Measurements from ENCODE around the gene NEUROG2. TPM values are rescaled to one million over a fixed set of nuclear protein-coding genes. Genes with fewer than 3 reads are reported as not detected.
"Not testable (repeated sequence)": the region's sequence is repeated elsewhere in the genome, so short reads cannot be mapped to it uniquely, and the experiment has no call there.

Gene NEUROG2
- total and polyA plus RNA-seq, 7 donors = not detected

DNA sequence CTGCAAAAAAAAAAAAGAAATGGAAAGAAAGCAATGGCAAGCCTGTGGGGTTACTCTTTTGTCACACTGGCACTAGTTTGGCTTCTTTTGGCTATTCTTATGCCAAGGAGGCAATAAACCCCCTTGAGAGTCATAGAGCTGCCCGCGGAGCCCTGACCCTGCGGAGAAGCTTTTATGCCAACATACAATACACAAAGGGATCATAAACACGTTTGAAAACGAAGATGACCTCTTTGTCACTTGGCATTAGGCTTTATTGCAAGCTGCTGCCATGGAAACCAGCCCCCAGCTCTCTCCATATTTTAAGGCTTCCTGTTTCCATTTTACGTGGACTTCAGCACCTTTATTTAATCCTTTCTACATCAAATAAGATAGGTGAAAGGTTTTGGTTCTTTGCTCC lies 7.6 kb downstream of the NEUROG2 start:
- Histone ChIP-seq H3K4me3 (no peak overlapping the region), H3K27me3 (ENCODE audit: insufficient read depth in 3 of 3, low read length in 2 of 3) (peaks cover 11 to 92% (median 25%) of the 10 kb centered on the region in 3 donors), H3K36me3 (ENCODE audit: insufficient read depth in 1 of 2, low read depth in 1 of 2) (no peaks in the 10 kb centered on the region), H3K27ac (no peak overlapping the region), H3K4me1 (peaks cover 5% of the 10 kb centered on the region), H3K9me3 (no peaks in the 10 kb centered on the region)
- ATAC-seq (no peak), DNase-seq (no peak)
- 9 to 12% (median 12%) methylated on average over 6 of the region's 6 CpGs for WGBS, 3 donors
- TF ChIP-seq, protein P1, sequence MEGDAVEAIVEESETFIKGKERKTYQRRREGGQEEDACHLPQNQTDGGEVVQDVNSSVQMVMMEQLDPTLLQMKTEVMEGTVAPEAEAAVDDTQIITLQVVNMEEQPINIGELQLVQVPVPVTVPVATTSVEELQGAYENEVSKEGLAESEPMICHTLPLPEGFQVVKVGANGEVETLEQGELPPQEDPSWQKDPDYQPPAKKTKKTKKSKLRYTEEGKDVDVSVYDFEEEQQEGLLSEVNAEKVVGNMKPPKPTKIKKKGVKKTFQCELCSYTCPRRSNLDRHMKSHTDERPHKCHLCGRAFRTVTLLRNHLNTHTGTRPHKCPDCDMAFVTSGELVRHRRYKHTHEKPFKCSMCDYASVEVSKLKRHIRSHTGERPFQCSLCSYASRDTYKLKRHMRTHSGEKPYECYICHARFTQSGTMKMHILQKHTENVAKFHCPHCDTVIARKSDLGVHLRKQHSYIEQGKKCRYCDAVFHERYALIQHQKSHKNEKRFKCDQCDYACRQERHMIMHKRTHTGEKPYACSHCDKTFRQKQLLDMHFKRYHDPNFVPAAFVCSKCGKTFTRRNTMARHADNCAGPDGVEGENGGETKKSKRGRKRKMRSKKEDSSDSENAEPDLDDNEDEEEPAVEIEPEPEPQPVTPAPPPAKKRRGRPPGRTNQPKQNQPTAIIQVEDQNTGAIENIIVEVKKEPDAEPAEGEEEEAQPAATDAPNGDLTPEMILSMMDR (IDR thresholded peaks at IDR 0.05) = no peak
- intact Hi-C loops (cut with DNase I) = no loop called here

DNA sequence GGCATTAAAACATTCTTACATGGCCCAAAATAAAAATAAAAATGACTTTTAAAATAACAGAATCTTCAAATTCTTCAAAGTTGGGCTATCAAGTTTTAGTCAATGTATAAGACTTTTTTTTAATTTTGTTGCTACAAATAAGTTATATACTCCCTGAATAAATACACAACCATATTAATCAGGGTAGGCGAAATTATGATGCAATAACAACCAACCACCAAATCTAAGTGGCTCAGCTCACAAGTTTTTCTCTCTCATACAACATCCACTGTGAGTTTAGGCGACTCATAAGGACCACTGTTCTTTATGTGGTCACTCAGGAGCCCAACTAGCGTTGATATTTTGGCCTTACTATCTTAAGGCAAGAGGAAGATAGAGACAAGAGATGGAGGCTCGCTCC lies 11.2 kb downstream of the NEUROG2 start:
- TF ChIP-seq, protein P1 (IDR thresholded peaks at IDR 0.05) = no peak
- WGBS, 3 donors = 91 to 95% (median 91%) methylated on average over 4 of the region's 4 CpGs
- DNase-seq (no peak), ATAC-seq (no peak)
- intact Hi-C loops (cut with DNase I) = no loop called here
- Histone ChIP-seq H3K27me3 (ENCODE audit: insufficient read depth in 3 of 3, low read length in 2 of 3) (peaks cover 9 to 65% (median 11%) of the 10 kb centered on the region in 3 donors), H3K4me3 (no peak overlapping the region), H3K27ac (no peak overlapping the region), H3K4me1 (no peaks in the 10 kb centered on the region), H3K36me3 (ENCODE audit: insufficient read depth in 1 of 2, low read depth in 1 of 2) (no peaks in the 10 kb centered on the region), H3K9me3 (no peaks in the 10 kb centered on the region)

- Histone ChIP-seq H3K36me3 (ENCODE audit: insufficient read depth in 1 of 2, low read depth in 1 of 2) (no peaks in the 10 kb centered on the region), H3K4me1 (no peaks in the 10 kb centered on the region), H3K27me3 (ENCODE audit: insufficient read depth in 3 of 3, low read length in 2 of 3) (peaks cover 2 to 45% (median 11%) of the 10 kb centered on the region in 3 donors), H3K9me3 (no peaks in the 10 kb centered on the region), H3K4me3 (no peak overlapping the region), H3K27ac (no peak overlapping the region)
- intact Hi-C loops (cut with DNase I) = no loop called here
- TF ChIP-seq, protein P1 (IDR thresholded peaks at IDR 0.05) = no peak
- WGBS, 3 donors = 68 to 79% (median 69%) methylated on average over 5 of the region's 5 CpGs
- DNase-seq (no peak), ATAC-seq (no peak)
These were observed 13.1 kb downstream of the NEUROG2 start for GRCh38 chr4:112502871-112503270.

DNA sequence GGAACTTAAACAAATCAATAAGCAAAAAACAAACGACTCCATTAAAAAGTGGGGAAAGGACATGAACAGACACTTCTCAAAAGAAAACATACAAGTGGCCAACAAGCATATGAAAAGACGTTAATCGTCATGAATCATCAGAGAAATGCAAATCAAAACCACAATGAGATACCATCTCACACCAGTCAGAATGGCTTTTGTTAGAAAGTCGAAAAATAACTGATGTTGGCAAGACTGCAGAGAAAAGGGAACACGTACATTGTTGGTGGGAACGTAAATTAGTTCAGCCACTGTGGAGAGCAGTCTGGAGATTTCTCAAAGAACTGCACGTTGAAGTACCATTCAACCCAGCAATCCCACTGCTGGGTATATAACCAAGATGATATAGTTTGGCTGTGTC lies 23.7 kb downstream of the NEUROG2 start:
- peaks cover 7% of the 10 kb centered on the region for H3K9me3 ChIP-seq
- DNase-seq (no peak), ATAC-seq (no peak)
- peaks cover 0 to 3% (median 0%) of the 10 kb centered on the region in 3 donors for H3K27me3 ChIP-seq (ENCODE audit: insufficient read depth in 3 of 3, low read length in 2 of 3)
- no peak overlapping the region for H3K27ac ChIP-seq
- TF ChIP-seq, protein P1 (IDR thresholded peaks at IDR 0.05) = no peak
- 84 to 86% (median 86%) methylated on average over 7 of the region's 7 CpGs for WGBS, 3 donors
- H3K4me1 ChIP-seq = no peaks in the 10 kb centered on the region
- H3K4me3 ChIP-seq = no peak overlapping the region
- no peaks in the 10 kb centered on the region for H3K36me3 ChIP-seq (ENCODE audit: insufficient read depth in 1 of 2, low read depth in 1 of 2)
- intact Hi-C loops (cut with DNase I) = no loop called here

GRCh38 chr4:112490808-112491207 lies 25.2 kb downstream of the NEUROG2 start:
- H3K27ac ChIP-seq; DNase-seq; ATAC-seq; H3K27me3 ChIP-seq (ENCODE audit: insufficient read depth in 3 of 3, low read length in 2 of 3); intact Hi-C loops (cut with DNase I); H3K9me3 ChIP-seq; H3K36me3 ChIP-seq (ENCODE audit: insufficient read depth in 1 of 2, low read depth in 1 of 2); H3K4me1 ChIP-seq; H3K4me3 ChIP-seq: not testable (repeated sequence)
- 83 to 87% (median 84%) methylated on average over 3 of the region's 3 CpGs for WGBS, 3 donors

Measured in psoas muscle (tissue), 8 donors.